CD4-positive, alpha-beta T cell (primary cell): ENCODE results near the gene SOWAHA. TPM values are rescaled to one million over a fixed set of nuclear protein-coding genes. Genes with fewer than 3 reads are reported as not detected.
"Not testable (repeated sequence)": the region's sequence is repeated elsewhere in the genome, so short reads cannot be mapped to it uniquely, and the experiment has no call there.

Experiments
- ATAC-seq: fragments of 200-7000 bp; cut with Tn5 transposase; one replicate; pipeline ENCODE4 v1.10.0; 2022; ENCODE audit warnings: mild to moderate bottlenecking; ENCODE audit not compliant: poor library complexity
- CTCF ChIA-PET: fragments of 350-600 bp; sonication (Branson Sonifier 250); formaldehyde crosslinking; loops from one replicate; lab custom pipeline; 2021; ENCODE audit warnings: antibody characterized with exemption, inconsistent platforms; lab: Charles Lee
- POLR2A ChIA-PET: fragments of 350-600 bp; sonication (Branson Sonifier 250); formaldehyde crosslinking; loops from one replicate; lab custom pipeline; 2021; ENCODE audit warnings: antibody characterized with exemption, inconsistent platforms; lab: Charles Lee
- DNase-seq, 14 experiments: peaks; one replicate each; pipeline ENCODE4 v3.0.0-alpha.2; 2013 to 2020; ENCODE audit warnings: mixed read lengths in 2 of 14
- H3K27ac ChIP-seq, 2 donors: one replicate each; pipeline versions ENCODE4 v1.5.1 to v1.7.0; 2013; ENCODE audit warnings: low read length in 2 of 2, low read depth in 1 of 2, mild to moderate bottlenecking in 1 of 2
- H3K27me3 ChIP-seq, 2 experiments: 1 replicate in 1 of 2; 2 replicates in 1 of 2; pipeline versions ENCODE4 v1.6.1 to v1.7.0; 2013; ENCODE audit warnings: low read length in 2 of 2, control low read depth in 1 of 2, mild to moderate bottlenecking in 1 of 2, moderate library complexity in 1 of 2; ENCODE audit not compliant: insufficient read depth in 2 of 2, control insufficient read depth in 1 of 2
- H3K36me3 ChIP-seq: one replicate; pipeline ENCODE4 v1.6.1; 2013; ENCODE audit warnings: low read length, control low read depth; ENCODE audit not compliant: insufficient read depth
- H3K4me1 ChIP-seq: one replicate; pipeline ENCODE4 v1.6.1; 2013; ENCODE audit warnings: low read length, control low read depth; ENCODE audit not compliant: insufficient read depth
- H3K4me3 ChIP-seq: one replicate; pipeline ENCODE4 v1.5.1; 2013; ENCODE audit warnings: mild to moderate bottlenecking, low read length, moderate library complexity
- H3K9me3 ChIP-seq, 2 experiments: 1 replicate in 1 of 2; 2 replicates in 1 of 2; pipeline versions ENCODE4 v1.6.1 to v1.7.0; 2013; ENCODE audit warnings: low read length in 2 of 2, mild to moderate bottlenecking in 2 of 2, control low read depth in 1 of 2, moderate library complexity in 1 of 2; ENCODE audit not compliant: control insufficient read depth in 1 of 2, insufficient read depth in 1 of 2
- H3K27ac Mint-ChIP-seq: one replicate; pipeline ENCODE4 v1.8.0; 2020; ENCODE audit warnings: mixed read lengths
- H3K27me3 Mint-ChIP-seq: one replicate; pipeline ENCODE4 v1.8.0; 2021; ENCODE audit warnings: mixed read lengths
- H3K36me3 Mint-ChIP-seq: one replicate; pipeline ENCODE4 v1.8.0; 2021; ENCODE audit warnings: low read depth, mixed read lengths
- H3K4me1 Mint-ChIP-seq: one replicate; pipeline ENCODE4 v1.8.0; 2021; ENCODE audit warnings: low read depth, mixed read lengths
- H3K4me3 Mint-ChIP-seq: one replicate; pipeline ENCODE4 v1.8.0; 2020; ENCODE audit warnings: mild to moderate bottlenecking, mixed read lengths
- H3K9me3 Mint-ChIP-seq: one replicate; pipeline ENCODE4 v1.8.0; 2020; ENCODE audit warnings: mixed read lengths
- CTCF ChIP-seq: fragments of 200-600 bp; IDR thresholded peaks from one replicate; pipeline ENCODE4 v1.8.0; 2022; ENCODE audit warnings: antibody characterized with exemption, mild to moderate bottlenecking
- intact Hi-C, 2 experiments: fragments of 100-400 bp; cut with DNase I in 1 of 2; cut with micrococcal nuclease in 1 of 2; formaldehyde crosslinking; loops; one replicate each; pipeline versions ENCODE4 v1.15.1 to v1.9.0; 2023 to 2025; cut with DNase I, micrococcal nuclease
- total RNA-seq, 174 experiments: library from RNA in 2 of 174; stranded (reverse) in 2 of 174; gene quantifications; one replicate each; pipeline ENCODE4 v1.2.3 and lab custom pipeline; 2021 to 2026

Gene SOWAHA
- total RNA-seq, 2 experiments from 2014 or later: not detected

GRCh38 chr5:132805872-132806271 is 7.2 kb upstream of the SOWAHA start:
- H3K4me3 Mint-ChIP-seq, ATAC-seq, H3K27ac Mint-ChIP-seq, H3K27ac ChIP-seq, H3K36me3 ChIP-seq, H3K9me3 ChIP-seq, H3K4me1 Mint-ChIP-seq, H3K36me3 Mint-ChIP-seq, POLR2A ChIA-PET, H3K9me3 Mint-ChIP-seq, DNase-seq, intact Hi-C loops, H3K4me1 ChIP-seq, H3K4me3 ChIP-seq: not testable (repeated sequence)
- H3K27me3 ChIP-seq: peaks cover 15 to 20% of the 10 kb centered on the region in 2 experiments
- CTCF ChIA-PET: interaction anchor here (1.0 kb wide), 1 partner anchor 9 kb away, joined by 3 read pairs; no protein-coding TSS in a partner anchor
- peaks cover 83% of the 10 kb centered on the region for H3K27me3 Mint-ChIP-seq

- peaks cover 15 to 30% of the 10 kb centered on the region in 2 experiments for H3K27me3 ChIP-seq
- H3K27ac Mint-ChIP-seq, H3K4me1 ChIP-seq, H3K36me3 Mint-ChIP-seq, H3K4me3 ChIP-seq, intact Hi-C loops, H3K27ac ChIP-seq, H3K9me3 ChIP-seq, H3K9me3 Mint-ChIP-seq, H3K36me3 ChIP-seq, ATAC-seq, H3K4me3 Mint-ChIP-seq, POLR2A ChIA-PET, H3K4me1 Mint-ChIP-seq, DNase-seq: not testable (repeated sequence)
- CTCF ChIA-PET: interaction anchor here (1.1 kb wide), 2 partner anchors 10 to 13 kb away, joined by 3 to 5 read pairs; no protein-coding TSS in a partner anchor
- H3K27me3 Mint-ChIP-seq: peaks cover 89% of the 10 kb centered on the region
These were observed 6.3 kb upstream of the SOWAHA start for GRCh38 chr5:132806804-132807162.

GRCh38 chr5:132807163-132807838 is 5.8 kb upstream of the SOWAHA start:
- intact Hi-C loops: no loop called here
- Mint-ChIP-seq H3K4me3 (no peak overlapping the region), H3K27ac (no peak overlapping the region), H3K27me3 (peaks cover 89% of the 10 kb centered on the region), H3K36me3 (no peaks in the 10 kb centered on the region), H3K4me1 (peaks cover 8% of the 10 kb centered on the region), H3K9me3 (no peaks in the 10 kb centered on the region)
- ChIA-PET POLR2A (no interaction called here), CTCF (interaction anchor here (1.1 kb wide), 2 partner anchors 10 to 13 kb away, joined by 3 to 5 read pairs; no protein-coding TSS in a partner anchor)
- no peak overlapping the region for H3K4me3 ChIP-seq
- ATAC-seq: no peak
- H3K27me3 ChIP-seq: peaks cover 18 to 35% of the 10 kb centered on the region in 2 experiments
- DNase-seq: no peak
- no peaks in the 10 kb centered on the region for H3K9me3 ChIP-seq
- no peak for TF ChIP-seq CTCF
- H3K27ac ChIP-seq: no peak overlapping the region
- peaks cover 3% of the 10 kb centered on the region for H3K4me1 ChIP-seq
- H3K36me3 ChIP-seq: no peaks in the 10 kb centered on the region

GRCh38 chr5:132808448-132808847 is 4.7 kb upstream of the SOWAHA start:
- TF ChIP-seq CTCF: no peak
- Mint-ChIP-seq H3K27me3 (peaks cover 86% of the 10 kb centered on the region), H3K4me3 (no peak overlapping the region), H3K36me3 (no peaks in the 10 kb centered on the region), H3K27ac (no peak overlapping the region), H3K9me3 (no peaks in the 10 kb centered on the region), H3K4me1 (peaks cover 16% of the 10 kb centered on the region)
- ChIA-PET CTCF (no interaction called here), POLR2A (no interaction called here)
- intact Hi-C loops: no loop called here
- ATAC-seq (no peak), DNase-seq (no peak)
- Histone ChIP-seq H3K4me3 (no peak overlapping the region), H3K9me3 (no peaks in the 10 kb centered on the region), H3K27me3 (peaks cover 21 to 43% of the 10 kb centered on the region in 2 experiments), H3K4me1 (peaks cover 9% of the 10 kb centered on the region), H3K27ac (no peak overlapping the region), H3K36me3 (no peaks in the 10 kb centered on the region)
